PC-9 (cell line): Measurements from ENCODE around the gene TMEM132C. TPM values are rescaled to one million over a fixed set of nuclear protein-coding genes. Genes with fewer than 3 reads are reported as not detected.

ENCODE experiments used
- BruUV-seq: library from RNA; stranded (reverse); fragments of 400-500 nt; replicated peaks from 2 replicates; lab custom pipeline; 2021; lab: Mats Ljungman, UMichigan
- CTCF ChIA-PET: fragments of 300-600 bp; sonication (Branson Sonifier 250); formaldehyde crosslinking; loops from one replicate; lab custom pipeline; 2022; ENCODE audit warnings: antibody characterized with exemption; lab: Charles Lee
- POLR2A ChIA-PET: fragments of 300-600 bp; sonication (Branson Sonifier 250); formaldehyde crosslinking; loops from one replicate; lab custom pipeline; 2022; ENCODE audit warnings: antibody characterized with exemption; ENCODE audit not compliant: unreplicated experiment; lab: Charles Lee
- DNase-seq, 2 experiments: peaks; one replicate each; pipeline versions ENCODE4 v3.0.0 to v3.0.0-alpha.2; 2015 to 2022; ENCODE audit warnings: mixed read lengths in 1 of 2
- H2AFZ ChIP-seq: fragments of 200-600 bp; sonication (generic); 2 replicates; pipeline ENCODE4 v1.8.1; 2017; ENCODE audit warnings: antibody characterized with exemption
- H3F3A ChIP-seq: fragments of 200-600 bp; sonication (generic); 2 replicates; pipeline ENCODE4 v1.8.1; 2017; ENCODE audit warnings: antibody characterized with exemption, mild to moderate bottlenecking, low read depth; ENCODE audit not compliant: insufficient read depth
- H3K27ac ChIP-seq: fragments of 200-600 bp; sonication (generic); 2 replicates; pipeline ENCODE4 v1.6.1; 2016; ENCODE audit warnings: mixed run types
- H3K27me3 ChIP-seq: fragments of 200-600 bp; sonication (generic); 2 replicates; pipeline ENCODE4 v1.6.1; 2016; ENCODE audit warnings: low read depth, mixed run types; ENCODE audit not compliant: insufficient read depth
- H3K36me3 ChIP-seq: fragments of 200-600 bp; sonication (generic); 2 replicates; pipeline ENCODE4 v1.6.1; 2016; ENCODE audit warnings: low read depth, mixed run types
- H3K4me1 ChIP-seq: fragments of 200-600 bp; sonication (generic); replicated peaks from 2 replicates; pipeline ENCODE4 v1.6.1; 2016; ENCODE audit warnings: mixed run types; ENCODE audit not compliant: insufficient read depth
- H3K4me2 ChIP-seq: fragments of 200-600 bp; sonication (generic); 2 replicates; pipeline ENCODE4 v1.6.1; 2017; ENCODE audit warnings: mixed run types
- H3K4me3 ChIP-seq: fragments of 200-600 bp; sonication (generic); 2 replicates; pipeline ENCODE4 v1.6.1; 2016; ENCODE audit warnings: mixed run types
- H3K79me2 ChIP-seq: fragments of 200-600 bp; sonication (generic); 2 replicates; pipeline ENCODE4 v1.6.1; 2017; ENCODE audit warnings: low read depth, mixed run types
- H3K9me2 ChIP-seq: fragments of 200-600 bp; sonication (generic); 2 replicates; pipeline ENCODE4 v1.8.1; 2017; ENCODE audit warnings: mild to moderate bottlenecking; ENCODE audit not compliant: insufficient read depth
- H3K9me3 ChIP-seq: fragments of 200-600 bp; sonication (generic); 2 replicates; pipeline ENCODE4 v1.8.1; 2016; ENCODE audit warnings: low read depth; ENCODE audit not compliant: insufficient read depth
- H4K20me1 ChIP-seq: fragments of 200-600 bp; sonication (generic); 2 replicates; pipeline ENCODE4 v1.8.1; 2017; ENCODE audit not compliant: insufficient read depth
- EZH2 ChIP-seq: fragments of 200-600 bp; sonication (generic); IDR thresholded peaks from 2 replicates; pipeline ENCODE4 v1.8.0; 2017; ENCODE audit warnings: antibody characterized with exemption, low read depth
- intact Hi-C: fragments of 100-400 bp; cut with micrococcal nuclease; formaldehyde crosslinking; loops from one replicate; pipeline ENCODE4 v1.10.0; 2022; ENCODE audit not compliant: unreplicated experiment
- total RNA-seq: library from RNA; stranded (reverse); gene quantifications from 2 replicates; pipeline ENCODE4 v1.2.3, GENCODE V29; 2021
- TF ChIP-seq, protein P1 (sequence below): fragments of 200-600 bp; sonication (generic); conservative IDR thresholded peaks from 2 replicates; pipeline ENCODE4 v1.6.1; 2017; ENCODE audit warnings: mixed run types, antibody characterized with exemption, mild to moderate bottlenecking, moderate library complexity

TMEM132C gene
- total RNA-seq, 1 experiment from 2014 or later, result not detected

DNA sequence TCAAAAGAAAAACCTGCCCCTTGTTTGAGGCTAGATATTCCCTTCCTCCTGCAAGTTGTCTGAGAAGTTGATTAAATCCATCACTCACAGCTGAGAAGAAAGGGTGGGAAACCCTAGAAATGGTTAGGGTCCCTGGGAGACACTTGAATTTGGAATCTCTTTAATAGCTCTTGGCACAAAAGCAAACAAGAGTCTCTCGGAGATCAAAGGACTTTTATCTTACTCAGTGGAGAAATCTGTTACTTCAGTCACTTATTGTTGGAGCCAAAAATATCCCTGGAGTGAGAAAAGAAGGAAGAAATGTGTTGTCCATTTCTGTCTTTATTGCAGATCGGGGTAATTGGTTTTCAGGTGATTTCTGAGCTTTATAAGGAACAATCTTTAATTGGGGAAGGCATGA lies 47.0 kb downstream of the TMEM132C start:
- CTCF ChIA-PET, result no interaction called here
- Histone ChIP-seq H3K27ac (no peak overlapping the region), H3K9me3 (no peaks in the 10 kb centered on the region), H3K79me2 (no peaks in the 10 kb centered on the region), H3K36me3 (no peaks in the 10 kb centered on the region), H2AFZ (no peak overlapping the region), H3K27me3 (peaks cover 26% of the 10 kb centered on the region), H3K4me3 (no peak overlapping the region), H3F3A (no peaks in the 10 kb centered on the region), H3K4me1 (no peaks in the 10 kb centered on the region), H3K4me2 (no peak overlapping the region), H4K20me1 (no peaks in the 10 kb centered on the region), H3K9me2 (no peaks in the 10 kb centered on the region)
- intact Hi-C loops, result no loop called here
- BruUV-seq, result no TSS peak
- DNase-seq, result no peak
- POLR2A ChIA-PET, result no interaction called here
- no peak for TF ChIP-seq EZH2
- TF ChIP-seq, protein P1, sequence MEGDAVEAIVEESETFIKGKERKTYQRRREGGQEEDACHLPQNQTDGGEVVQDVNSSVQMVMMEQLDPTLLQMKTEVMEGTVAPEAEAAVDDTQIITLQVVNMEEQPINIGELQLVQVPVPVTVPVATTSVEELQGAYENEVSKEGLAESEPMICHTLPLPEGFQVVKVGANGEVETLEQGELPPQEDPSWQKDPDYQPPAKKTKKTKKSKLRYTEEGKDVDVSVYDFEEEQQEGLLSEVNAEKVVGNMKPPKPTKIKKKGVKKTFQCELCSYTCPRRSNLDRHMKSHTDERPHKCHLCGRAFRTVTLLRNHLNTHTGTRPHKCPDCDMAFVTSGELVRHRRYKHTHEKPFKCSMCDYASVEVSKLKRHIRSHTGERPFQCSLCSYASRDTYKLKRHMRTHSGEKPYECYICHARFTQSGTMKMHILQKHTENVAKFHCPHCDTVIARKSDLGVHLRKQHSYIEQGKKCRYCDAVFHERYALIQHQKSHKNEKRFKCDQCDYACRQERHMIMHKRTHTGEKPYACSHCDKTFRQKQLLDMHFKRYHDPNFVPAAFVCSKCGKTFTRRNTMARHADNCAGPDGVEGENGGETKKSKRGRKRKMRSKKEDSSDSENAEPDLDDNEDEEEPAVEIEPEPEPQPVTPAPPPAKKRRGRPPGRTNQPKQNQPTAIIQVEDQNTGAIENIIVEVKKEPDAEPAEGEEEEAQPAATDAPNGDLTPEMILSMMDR, result no peak

- Histone ChIP-seq H3K27ac (no peak overlapping the region), H3K36me3 (no peaks in the 10 kb centered on the region), H3K9me2 (no peaks in the 10 kb centered on the region), H4K20me1 (no peaks in the 10 kb centered on the region), H3F3A (no peaks in the 10 kb centered on the region), H3K4me1 (no peaks in the 10 kb centered on the region), H3K79me2 (no peaks in the 10 kb centered on the region), H2AFZ (no peak overlapping the region), H3K9me3 (no peaks in the 10 kb centered on the region), H3K4me2 (no peak overlapping the region), H3K27me3 (peaks cover 22% of the 10 kb centered on the region), H3K4me3 (no peak overlapping the region)
- no TSS peak for BruUV-seq
- POLR2A ChIA-PET, result no interaction called here
- intact Hi-C loops, result no loop called here
- no peak for TF ChIP-seq EZH2
- TF ChIP-seq, protein P1, result no peak
- no peak for DNase-seq
- CTCF ChIA-PET, result no interaction called here
Measured at GRCh38 chr12:128314611-128315010, 47.6 kb downstream of the TMEM132C start.

DNA sequence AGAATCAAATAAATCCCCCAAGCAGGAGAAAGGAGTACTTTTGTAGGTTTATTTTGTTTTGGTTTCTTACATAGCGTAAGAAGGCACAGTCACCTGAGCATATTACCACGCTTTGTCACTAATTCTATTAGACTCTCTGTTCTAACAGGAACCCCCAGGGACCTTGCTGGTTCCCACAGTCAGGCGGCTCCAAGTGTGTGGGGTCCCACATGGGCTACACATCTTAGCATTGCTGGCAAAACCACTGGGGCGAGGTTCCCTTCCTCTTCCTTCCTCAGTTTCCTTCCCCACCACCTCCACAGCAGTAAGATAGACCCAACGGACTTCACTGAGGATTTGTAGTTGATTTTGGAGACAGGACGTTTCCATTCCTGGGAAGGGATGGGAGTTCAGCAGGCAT lies 49.1 kb downstream of the TMEM132C start:
- H3K4me3 ChIP-seq, result no peak overlapping the region
- intact Hi-C loops, result no loop called here
- no peak overlapping the region for H3K27ac ChIP-seq
- H3K9me2 ChIP-seq, result no peaks in the 10 kb centered on the region
- H3K79me2 ChIP-seq, result no peaks in the 10 kb centered on the region
- H2AFZ ChIP-seq, result no peak overlapping the region
- POLR2A ChIA-PET, result no interaction called here
- CTCF ChIA-PET, result no interaction called here
- H4K20me1 ChIP-seq, result no peaks in the 10 kb centered on the region
- H3K9me3 ChIP-seq, result no peaks in the 10 kb centered on the region
- no peak overlapping the region for H3K4me2 ChIP-seq
- H3K4me1 ChIP-seq, result no peaks in the 10 kb centered on the region
- BruUV-seq, result no TSS peak
- no peaks in the 10 kb centered on the region for H3F3A ChIP-seq
- DNase-seq, result no peak
- H3K27me3 ChIP-seq, result peaks cover 17% of the 10 kb centered on the region
- TF ChIP-seq EZH2, result no peak
- TF ChIP-seq, protein P1, result no peak
- H3K36me3 ChIP-seq, result no peaks in the 10 kb centered on the region
